Lower lobe of right lung (tissue), 2 donors: ENCODE data around the gene DOC2A. TPM values are rescaled to one million over a fixed set of nuclear protein-coding genes. Genes with fewer than 3 reads are reported as not detected.
"Not testable (repeated sequence)": the region's sequence is repeated elsewhere in the genome, so short reads cannot be mapped to it uniquely, and the experiment has no call there.

ENCODE experiments used
- ATAC-seq, 2 donors: fragments of 200-7000 bp; cut with Tn5 transposase; one replicate each; pipeline ENCODE4 v1.9.1; 2020 to 2022; ENCODE audit warnings: mild to moderate bottlenecking in 2 of 2, moderate library complexity in 2 of 2
- DNase-seq: peaks from one replicate; pipeline ENCODE4 v3.0.0-alpha.2; 2020
- H3K27ac ChIP-seq: fragments of 200-600 bp; one replicate; pipeline ENCODE4 v1.8.0; 2022
- H3K27me3 ChIP-seq: fragments of 200-600 bp; one replicate; pipeline ENCODE4 v1.8.0; 2022; ENCODE audit warnings: low read depth
- H3K36me3 ChIP-seq: fragments of 200-600 bp; one replicate; pipeline ENCODE4 v1.8.0; 2022; ENCODE audit warnings: mild to moderate bottlenecking
- H3K4me1 ChIP-seq: fragments of 200-600 bp; one replicate; pipeline ENCODE4 v1.8.0; 2022
- H3K4me3 ChIP-seq: fragments of 200-600 bp; one replicate; pipeline ENCODE4 v1.8.0; 2022; ENCODE audit warnings: mild to moderate bottlenecking
- H3K9me3 ChIP-seq: fragments of 200-600 bp; one replicate; pipeline ENCODE4 v1.8.0; 2022
- CTCF ChIP-seq: fragments of 200-600 bp; IDR thresholded peaks from one replicate; pipeline ENCODE4 v1.8.0; 2022; ENCODE audit warnings: antibody characterized with exemption, mild to moderate bottlenecking
- intact Hi-C: fragments of 100-400 bp; cut with DNase I; formaldehyde crosslinking; loops from one replicate; pipeline ENCODE4 v1.11.0; 2022
- total RNA-seq: library from RNA; stranded (reverse); fragmentation: NEBNext Ultra II Directional; extraction: Animal tissue kit (Norgen Biotek cat#: 25700); gene quantifications from one replicate; pipeline ENCODE4 v1.2.1, GENCODE V29; 2021
- donor health status: DM: no; HTN: yes; CAD: no; lungs with severe emphysema.

The DOC2A gene
- total RNA-seq, 1 donor from 2014 or later: 6.4 TPM

- Histone ChIP-seq H3K27me3 (peaks cover under 1% of the 10 kb centered on the region), H3K9me3 (no peaks in the 10 kb centered on the region), H3K4me1 (peaks cover 14% of the 10 kb centered on the region), H3K36me3 (no peaks in the 10 kb centered on the region), H3K27ac (no peak overlapping the region), H3K4me3 (no peak overlapping the region)
- no peak for ATAC-seq
- TF ChIP-seq CTCF: no peak
- no peak for DNase-seq
- intact Hi-C loops: no loop called here
These were observed 6.4 kb upstream of the DOC2A start for GRCh38 chr16:30017277-30017656.

- ATAC-seq: no peak
- H3K4me3 ChIP-seq: no peak overlapping the region
- no peaks in the 10 kb centered on the region for H3K9me3 ChIP-seq
- TF ChIP-seq CTCF: no peak
- no peak for DNase-seq
- intact Hi-C loops: no loop called here
- H3K27ac ChIP-seq: no peak overlapping the region
- H3K4me1 ChIP-seq: peaks cover 12% of the 10 kb centered on the region
- peaks cover 6% of the 10 kb centered on the region for H3K27me3 ChIP-seq
- no peaks in the 10 kb centered on the region for H3K36me3 ChIP-seq
These were observed 5.9 kb upstream of the DOC2A start for GRCh38 chr16:30016555-30017276.

- intact Hi-C loops, H3K9me3 ChIP-seq, H3K4me3 ChIP-seq, H3K27ac ChIP-seq, DNase-seq, ATAC-seq, H3K36me3 ChIP-seq: not testable (repeated sequence)
- Histone ChIP-seq H3K4me1 (peaks cover 12% of the 10 kb centered on the region), H3K27me3 (peaks cover 19% of the 10 kb centered on the region)
These were observed 4.6 kb upstream of the DOC2A start for GRCh38 chr16:30015450-30015849.

GRCh38 chr16:30012598-30012997 lies 1.8 kb upstream of the DOC2A start:
- ATAC-seq, H3K36me3 ChIP-seq, DNase-seq, H3K9me3 ChIP-seq, H3K4me3 ChIP-seq, H3K27ac ChIP-seq, intact Hi-C loops: not testable (repeated sequence)
- peaks cover 38% of the 10 kb centered on the region for H3K27me3 ChIP-seq
- H3K4me1 ChIP-seq: peaks cover 16% of the 10 kb centered on the region

GRCh38 chr16:30011714-30012504 lies 1.1 kb upstream of the DOC2A start:
- ATAC-seq (no peak), DNase-seq (no peak)
- H3K36me3 ChIP-seq: no peaks in the 10 kb centered on the region
- intact Hi-C loops: no loop called here
- no peaks in the 10 kb centered on the region for H3K9me3 ChIP-seq
- no peak overlapping the region for H3K27ac ChIP-seq
- peaks cover 16% of the 10 kb centered on the region for H3K4me1 ChIP-seq
- peaks cover 38% of the 10 kb centered on the region for H3K27me3 ChIP-seq
- TF ChIP-seq CTCF: no peak
- no peak overlapping the region for H3K4me3 ChIP-seq

GRCh38 chr16:30009990-30010843 lies 610 bp downstream of the DOC2A start:
- TF ChIP-seq CTCF: no peak
- ATAC-seq (peak in 1 of 2 donors; percentile 2), DNase-seq (no peak)
- intact Hi-C loops: no loop called here
- Histone ChIP-seq H3K36me3 (no peaks in the 10 kb centered on the region), H3K9me3 (no peaks in the 10 kb centered on the region), H3K27me3 (peaks cover 38% of the 10 kb centered on the region), H3K4me3 (peak overlapping the region; percentile 50), H3K27ac (no peak overlapping the region), H3K4me1 (peaks cover 16% of the 10 kb centered on the region)
